ENCODE measurements around the gene BCS1L. TPM values are rescaled to one million over a fixed set of nuclear protein-coding genes. Genes with fewer than 3 reads are reported as not detected.

BCS1L gene
- total RNA-seq, 1 donor from 2014 or later, result 38.5 TPM

GRCh38 chr2:218662377-218662776, 2.9 kb downstream of the BCS1L start:
- no peak for TF ChIP-seq CTCF (IDR thresholded peaks at IDR 0.05)
- no peak for DNase-seq
- H3K4me3 ChIP-seq, result no peak overlapping the region
- H3K4me1 ChIP-seq, result peaks cover 14% of the 10 kb centered on the region
- no peak for ATAC-seq
- intact Hi-C loops (cut with DNase I), result no loop called here
- H3K36me3 ChIP-seq, result peaks cover 67% of the 10 kb centered on the region
- no peak overlapping the region for H3K27ac ChIP-seq
- H3K9me3 ChIP-seq, result no peaks in the 10 kb centered on the region
- H3K27me3 ChIP-seq, result no peaks in the 10 kb centered on the region

GRCh38 chr2:218662827-218663226, 3.3 kb downstream of the BCS1L start:
- intact Hi-C loops (cut with DNase I), result no loop called here
- no peaks in the 10 kb centered on the region for H3K9me3 ChIP-seq
- no peaks in the 10 kb centered on the region for H3K27me3 ChIP-seq
- no peak for DNase-seq
- no peak overlapping the region for H3K4me3 ChIP-seq
- peaks cover 67% of the 10 kb centered on the region for H3K36me3 ChIP-seq
- ATAC-seq, result no peak
- no peak for TF ChIP-seq CTCF (IDR thresholded peaks at IDR 0.05)
- H3K4me1 ChIP-seq, result peaks cover 13% of the 10 kb centered on the region
- H3K27ac ChIP-seq, result no peak overlapping the region

GRCh38 chr2:218663901-218664300, 4.4 kb downstream of the BCS1L start:
- TF ChIP-seq CTCF (IDR thresholded peaks at IDR 0.05), result no peak
- ATAC-seq (no peak), DNase-seq (no peak)
- Histone ChIP-seq H3K9me3 (no peaks in the 10 kb centered on the region), H3K36me3 (peaks cover 71% of the 10 kb centered on the region), H3K4me1 (peaks cover 4% of the 10 kb centered on the region), H3K27me3 (no peaks in the 10 kb centered on the region), H3K27ac (no peak overlapping the region), H3K4me3 (no peak overlapping the region)
- intact Hi-C loops (cut with DNase I), result no loop called here

GRCh38 chr2:218664653-218665052, 5.2 kb downstream of the BCS1L start:
- ATAC-seq, result no peak
- H3K9me3 ChIP-seq, result no peaks in the 10 kb centered on the region
- intact Hi-C loops (cut with DNase I), result no loop called here

GRCh38 chr2:218671097-218671653, 11.7 kb downstream of the BCS1L start:
- no peak for TF ChIP-seq CTCF (IDR thresholded peaks at IDR 0.05)
- Histone ChIP-seq H3K9me3 (no peaks in the 10 kb centered on the region), H3K27me3 (no peaks in the 10 kb centered on the region), H3K4me3 (peak overlapping the region; percentile 70), H3K27ac (peak overlapping the region; percentile 79), H3K4me1 (peaks cover 14% of the 10 kb centered on the region), H3K36me3 (peaks cover 34% of the 10 kb centered on the region)
- peak; percentile 3 for ATAC-seq
- DNase-seq, result no peak
- intact Hi-C loops (cut with DNase I), result no loop called here

More at GRCh38 chr2:218664653-218665052, 5.2 kb downstream of the BCS1L start:
- Histone ChIP-seq H3K27ac (no peak overlapping the region), H3K36me3 (peaks cover 71% of the 10 kb centered on the region), H3K4me1 (peaks cover 4% of the 10 kb centered on the region), H3K4me3 (no peak overlapping the region), H3K27me3 (no peaks in the 10 kb centered on the region)
- TF ChIP-seq CTCF (IDR thresholded peaks at IDR 0.05), result no peak
- DNase-seq, result no peak
